CD4-positive, CD25-positive, alpha-beta regulatory T cell (primary cell): ENCODE measurements around the gene FBXL3. TPM values are rescaled to one million over a fixed set of nuclear protein-coding genes. Genes with fewer than 3 reads are reported as not detected.

ENCODE experiments used
- ATAC-seq, 2 donors: fragments of 150-1000 bp; cut with Tn5 transposase; one replicate each; pipeline ENCODE4 v1.10.0; 2021; ENCODE audit warnings: low read depth in 2 of 2, moderate number of reproducible peaks in 2 of 2, moderate library complexity in 1 of 2
- DNase-seq, 3 donors: peaks; one replicate each; pipeline versions ENCODE4 v3.0.0 to v3.0.0-alpha.2; 2012 to 2022; ENCODE audit warnings: mixed read lengths in 1 of 3
- H3K27ac ChIP-seq: one replicate; pipeline ENCODE4 v1.7.0; 2013; ENCODE audit warnings: mild to moderate bottlenecking, low read length; ENCODE audit not compliant: insufficient read depth, poor library complexity, severe bottlenecking
- H3K27me3 ChIP-seq: one replicate; pipeline ENCODE4 v1.7.0; 2013; ENCODE audit warnings: low read length; ENCODE audit not compliant: control insufficient read depth, insufficient read depth
- H3K36me3 ChIP-seq: one replicate; pipeline ENCODE4 v1.7.0; 2013; ENCODE audit warnings: mild to moderate bottlenecking, low read length, moderate library complexity; ENCODE audit not compliant: control insufficient read depth, insufficient read depth
- H3K4me1 ChIP-seq: 2 replicates; pipeline ENCODE4 v1.7.0; 2013; ENCODE audit warnings: mild to moderate bottlenecking, low read length; ENCODE audit not compliant: insufficient read depth, control insufficient read depth, poor library complexity, severe bottlenecking
- H3K4me3 ChIP-seq: one replicate; pipeline ENCODE4 v1.7.0; 2013; ENCODE audit warnings: low read depth, mild to moderate bottlenecking, low read length, moderate library complexity
- H3K9me3 ChIP-seq, 2 experiments: 1 replicate in 1 of 2; 2 replicates in 1 of 2; pipeline ENCODE4 v1.7.0; 2013; ENCODE audit warnings: low read length in 2 of 2, mild to moderate bottlenecking in 1 of 2, moderate library complexity in 1 of 2; ENCODE audit not compliant: control insufficient read depth in 2 of 2
- H3K27ac Mint-ChIP-seq, 3 donors: one replicate each; pipeline ENCODE4 v1.8.0; 2020 to 2022; ENCODE audit warnings: mild to moderate bottlenecking in 3 of 3, mixed read lengths in 3 of 3, moderate library complexity in 2 of 3
- H3K27me3 Mint-ChIP-seq: one replicate; pipeline ENCODE4 v1.8.0; 2022; ENCODE audit warnings: mild to moderate bottlenecking, mixed read lengths
- H3K36me3 Mint-ChIP-seq: one replicate; pipeline ENCODE4 v1.8.0; 2020; ENCODE audit warnings: mixed read lengths
- H3K4me1 Mint-ChIP-seq, 4 donors: one replicate each; pipeline ENCODE4 v1.8.0; 2020 to 2022; ENCODE audit warnings: mixed read lengths in 4 of 4, mild to moderate bottlenecking in 1 of 4
- H3K4me3 Mint-ChIP-seq, 4 donors: one replicate each; pipeline ENCODE4 v1.8.0; 2020 to 2022; ENCODE audit warnings: mild to moderate bottlenecking in 4 of 4, mixed read lengths in 4 of 4, moderate library complexity in 3 of 4
- H3K9me3 Mint-ChIP-seq, 7 donors: one replicate each; pipeline ENCODE4 v1.8.0; 2020 to 2022; ENCODE audit warnings: mixed read lengths in 7 of 7, mild to moderate bottlenecking in 3 of 7, moderate library complexity in 2 of 7
- polyA plus RNA-seq, 4 donors: library from polyadenylated mRNA; unstranded; fragments of 300-500 nt; fragmentation: Illumina TruSeq; gene quantifications; one replicate each; pipeline ENCODE4 v1.2.3, GENCODE V29; 2021
- total RNA-seq: library from RNA; stranded (reverse); gene quantifications from one replicate; pipeline ENCODE4 v1.2.3, GENCODE V29; 2022

FBXL3 gene, protein sequence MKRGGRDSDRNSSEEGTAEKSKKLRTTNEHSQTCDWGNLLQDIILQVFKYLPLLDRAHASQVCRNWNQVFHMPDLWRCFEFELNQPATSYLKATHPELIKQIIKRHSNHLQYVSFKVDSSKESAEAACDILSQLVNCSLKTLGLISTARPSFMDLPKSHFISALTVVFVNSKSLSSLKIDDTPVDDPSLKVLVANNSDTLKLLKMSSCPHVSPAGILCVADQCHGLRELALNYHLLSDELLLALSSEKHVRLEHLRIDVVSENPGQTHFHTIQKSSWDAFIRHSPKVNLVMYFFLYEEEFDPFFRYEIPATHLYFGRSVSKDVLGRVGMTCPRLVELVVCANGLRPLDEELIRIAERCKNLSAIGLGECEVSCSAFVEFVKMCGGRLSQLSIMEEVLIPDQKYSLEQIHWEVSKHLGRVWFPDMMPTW
- total RNA-seq (89.0 TPM), polyA plus RNA-seq (10 to 100 TPM; 36.7 to 63.3 (median 48.5) TPM)

DNA sequence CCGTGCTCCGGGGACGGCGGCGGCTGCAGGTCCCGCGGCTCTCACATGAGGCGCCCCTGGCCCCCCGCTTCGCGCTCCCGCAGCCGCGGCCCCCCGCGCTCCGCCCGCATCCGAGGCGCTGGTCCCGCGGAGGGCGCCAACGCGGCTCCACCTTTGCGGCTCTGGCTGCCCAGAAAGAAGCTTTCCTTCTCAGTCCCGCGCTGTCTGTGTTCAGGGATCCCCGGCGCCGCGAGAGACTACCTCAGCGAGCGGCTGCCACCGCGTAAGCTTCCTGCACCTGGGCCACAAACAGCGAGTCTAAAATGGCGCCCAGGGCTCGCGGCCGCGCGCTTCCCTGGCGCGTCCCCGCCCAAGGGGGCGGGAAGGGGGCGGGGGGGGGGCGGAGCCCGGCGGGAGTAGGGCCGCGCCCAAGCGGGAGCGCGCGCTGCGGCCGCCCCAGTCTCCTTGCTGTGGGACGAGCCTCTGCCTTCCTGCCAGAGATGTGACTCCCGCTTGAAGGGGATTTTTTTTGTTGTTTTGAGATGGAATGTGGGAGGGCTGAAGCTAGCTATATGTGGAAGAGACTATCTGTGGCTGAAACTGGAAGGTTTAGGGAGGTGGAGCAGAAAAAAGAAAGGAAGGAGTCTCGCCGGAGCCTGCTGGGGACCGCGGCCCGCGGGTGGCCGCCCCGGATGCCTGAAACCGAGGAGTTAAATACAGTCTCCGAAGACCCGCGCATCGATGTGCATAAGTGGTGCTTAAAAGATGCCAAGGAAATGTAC is at the start of gene FBXL3:
Gene FBXL3, minus strand, starts transcription at position 299 of the 761 bp plus-strand sequence. CDS start 5,299 bp downstream, outside the sequence.
- peak within 1 kb of the TSS; percentile 97 to 100 (median 98) for H3K4me3 Mint-ChIP-seq
- ATAC-seq, result peak; percentile 74 to 75
- Histone ChIP-seq H3K4me1 (peaks cover 47% of the 10 kb centered on the region), H3K27me3 (no peaks in the 10 kb centered on the region), H3K27ac (peak within 1 kb of the TSS; percentile 98), H3K36me3 (peaks cover 7% of the 10 kb centered on the region), H3K9me3 (no peaks in the 10 kb centered on the region), H3K4me3 (peak within 1 kb of the TSS; percentile 95)
- H3K4me1 Mint-ChIP-seq, result peaks cover 32 to 57% (median 42%) of the 10 kb centered on the region in 4 donors
- H3K36me3 Mint-ChIP-seq, result peaks cover 9% of the 10 kb centered on the region
- H3K27ac Mint-ChIP-seq, result peak within 1 kb of the TSS; percentile 96 to 100 (median 97)
- H3K27me3 Mint-ChIP-seq, result peaks cover 10% of the 10 kb centered on the region
- peak; percentile 80 to 90 (median 87) for DNase-seq
- H3K9me3 Mint-ChIP-seq, result no peaks in the 10 kb centered on the region

DNA sequence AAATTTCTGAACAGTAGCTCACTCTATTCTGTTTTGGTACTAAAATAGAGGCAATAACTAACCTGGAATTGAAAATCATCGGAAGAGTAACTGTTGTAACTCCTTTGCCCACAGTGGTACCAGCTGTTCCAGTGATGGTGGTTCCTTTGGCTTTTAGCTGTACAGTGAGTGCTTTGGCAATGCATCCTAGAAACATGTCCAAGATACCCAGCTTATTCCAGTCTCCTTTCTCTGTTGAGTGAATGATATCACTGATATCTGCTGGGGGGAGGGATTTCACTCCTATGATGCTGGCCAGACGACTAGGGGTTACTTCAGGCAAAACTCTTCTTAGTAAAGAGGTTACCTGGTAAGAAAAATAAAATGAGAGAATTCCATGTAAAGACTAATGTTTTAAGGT is 40.6 kb upstream of the FBXL3 start:
- ATAC-seq (no peak), DNase-seq (no peak)
- peaks cover 77% of the 10 kb centered on the region for H3K36me3 ChIP-seq
- no peaks in the 10 kb centered on the region for H3K27me3 Mint-ChIP-seq
- no peak overlapping the region for H3K4me3 Mint-ChIP-seq
- peaks cover 39% of the 10 kb centered on the region for H3K36me3 Mint-ChIP-seq
- H3K27ac ChIP-seq, result no peak overlapping the region
- no peaks in the 10 kb centered on the region for H3K9me3 ChIP-seq
- H3K4me3 ChIP-seq, result no peak overlapping the region
- no peaks in the 10 kb centered on the region for H3K4me1 ChIP-seq
- H3K4me1 Mint-ChIP-seq, result peaks cover 0 to 13% (median 2%) of the 10 kb centered on the region in 4 donors
- H3K9me3 Mint-ChIP-seq, result no peaks in the 10 kb centered on the region
- H3K27me3 ChIP-seq, result no peaks in the 10 kb centered on the region
- H3K27ac Mint-ChIP-seq, result peak overlapping the region in 1 of 3 donors; percentile 15

DNA sequence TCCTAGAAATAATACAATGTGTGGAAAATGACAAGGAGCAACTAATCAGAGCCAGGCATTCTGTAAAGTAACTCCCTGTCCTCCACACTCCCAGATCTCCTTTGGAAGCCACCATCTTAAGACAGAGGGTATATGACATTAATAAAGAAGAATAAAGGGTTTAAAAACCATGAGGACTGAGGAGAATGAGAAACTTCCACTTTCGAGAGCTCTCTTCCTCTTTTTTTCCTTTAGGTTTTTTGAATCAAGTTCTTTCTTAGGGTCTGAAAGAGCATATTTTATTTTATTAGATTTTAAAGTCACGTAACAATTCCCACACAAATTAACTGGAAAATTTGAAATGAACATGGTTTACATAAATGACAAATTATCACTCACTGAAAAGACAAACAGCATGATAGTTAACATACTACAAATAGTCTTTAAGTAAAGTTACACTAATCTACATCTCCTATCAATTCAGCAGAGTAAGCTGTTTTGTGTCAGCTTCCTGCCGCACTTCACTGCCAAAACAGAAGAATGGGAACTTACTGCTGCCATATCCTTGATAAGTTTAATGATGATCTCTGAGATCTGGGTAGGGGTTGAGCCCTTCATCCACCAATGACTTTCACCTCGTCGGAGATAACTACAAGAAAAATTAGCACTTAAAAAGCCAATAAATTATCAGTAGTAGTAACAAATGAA is 38.6 kb upstream of the FBXL3 start:
- H3K4me1 ChIP-seq, result no peaks in the 10 kb centered on the region
- H3K9me3 ChIP-seq, result no peaks in the 10 kb centered on the region
- Mint-ChIP-seq H3K4me3 (peak overlapping the region in 2 of 4 donors; percentile 5 to 28), H3K36me3 (peaks cover 49% of the 10 kb centered on the region), H3K4me1 (peaks cover 0 to 6% (median 3%) of the 10 kb centered on the region in 4 donors), H3K27me3 (no peaks in the 10 kb centered on the region), H3K9me3 (no peaks in the 10 kb centered on the region), H3K27ac (no peak overlapping the region)
- no peak overlapping the region for H3K4me3 ChIP-seq
- no peak for ATAC-seq
- no peak overlapping the region for H3K27ac ChIP-seq
- no peaks in the 10 kb centered on the region for H3K27me3 ChIP-seq
- H3K36me3 ChIP-seq, result peaks cover 90% of the 10 kb centered on the region
- DNase-seq, result no peak

DNA sequence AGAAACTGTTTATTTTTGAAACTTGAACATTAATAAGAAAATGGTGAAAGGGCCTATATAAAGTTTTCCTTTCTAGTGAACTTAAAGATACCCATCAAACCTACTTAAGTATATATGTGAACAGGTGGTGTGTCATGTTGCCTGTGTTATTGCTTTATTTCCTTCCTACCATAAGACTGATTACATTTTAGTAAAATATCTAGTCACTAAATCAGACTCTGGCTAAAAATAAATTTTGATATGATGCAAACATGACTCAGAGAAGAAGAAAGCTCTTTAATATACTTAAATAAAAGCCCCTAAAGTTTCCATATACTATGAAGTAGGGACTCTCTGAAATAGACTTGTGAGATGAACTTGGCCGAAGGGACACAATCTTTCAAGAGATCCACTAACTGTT is 35.1 kb upstream of the FBXL3 start:
- no peaks in the 10 kb centered on the region for H3K27me3 Mint-ChIP-seq
- no peak overlapping the region for H3K27ac Mint-ChIP-seq
- Histone ChIP-seq H3K36me3 (peaks cover 84% of the 10 kb centered on the region), H3K27ac (no peak overlapping the region), H3K9me3 (no peaks in the 10 kb centered on the region), H3K27me3 (no peaks in the 10 kb centered on the region), H3K4me1 (no peaks in the 10 kb centered on the region), H3K4me3 (no peak overlapping the region)
- peaks cover 47% of the 10 kb centered on the region for H3K36me3 Mint-ChIP-seq
- no peak overlapping the region for H3K4me3 Mint-ChIP-seq
- ATAC-seq, result no peak
- peaks cover 0 to 6% (median 0%) of the 10 kb centered on the region in 4 donors for H3K4me1 Mint-ChIP-seq
- no peak for DNase-seq
- no peaks in the 10 kb centered on the region for H3K9me3 Mint-ChIP-seq

DNA sequence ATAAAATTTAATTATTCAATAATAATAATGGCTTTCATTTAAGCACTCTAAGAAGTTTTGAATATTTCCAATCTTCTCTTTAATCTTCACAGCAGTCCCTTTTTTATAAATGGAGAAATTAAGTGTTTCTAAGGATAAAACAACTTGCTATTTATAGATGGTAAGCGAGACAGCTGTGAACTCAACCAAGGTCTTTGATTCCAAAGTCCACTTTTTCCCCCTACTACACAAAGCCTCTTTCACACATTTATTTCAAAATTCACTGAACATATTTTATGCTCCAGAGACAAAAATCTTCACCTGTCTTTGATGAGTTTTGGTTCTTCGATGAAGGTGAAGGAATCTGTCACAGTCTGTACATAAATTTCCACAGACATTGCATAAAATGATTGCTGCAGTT is 34.4 kb upstream of the FBXL3 start:
- Histone ChIP-seq H3K9me3 (no peaks in the 10 kb centered on the region), H3K4me1 (no peaks in the 10 kb centered on the region), H3K4me3 (no peak overlapping the region), H3K27ac (no peak overlapping the region), H3K36me3 (peaks cover 84% of the 10 kb centered on the region), H3K27me3 (no peaks in the 10 kb centered on the region)
- Mint-ChIP-seq H3K36me3 (peaks cover 54% of the 10 kb centered on the region), H3K9me3 (no peaks in the 10 kb centered on the region), H3K4me1 (peaks cover 0 to 6% (median 0%) of the 10 kb centered on the region in 4 donors), H3K27me3 (no peaks in the 10 kb centered on the region), H3K4me3 (no peak overlapping the region), H3K27ac (peak overlapping the region in 1 of 3 donors; percentile 94)
- ATAC-seq (no peak), DNase-seq (no peak)

DNA sequence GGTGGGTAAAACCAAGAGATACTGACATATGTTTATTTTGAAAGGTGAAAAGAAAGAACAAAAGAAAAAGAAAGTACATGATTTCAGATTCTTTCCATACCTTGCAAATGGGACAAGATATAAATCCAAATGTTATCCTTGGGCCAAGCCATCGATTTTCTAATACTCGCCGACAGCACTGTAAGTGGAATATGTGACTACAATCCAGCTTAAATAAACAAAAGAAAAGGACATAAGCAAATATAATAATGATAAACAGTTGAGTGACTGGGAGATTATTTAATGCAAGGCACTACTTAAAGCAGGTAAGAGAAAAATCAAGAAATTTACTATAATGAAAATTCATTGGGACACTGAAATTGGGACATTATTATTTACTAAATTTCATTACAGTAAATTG is 29.9 kb upstream of the FBXL3 start:
- peaks cover 80% of the 10 kb centered on the region for H3K36me3 ChIP-seq
- Mint-ChIP-seq H3K27me3 (no peaks in the 10 kb centered on the region), H3K9me3 (peaks cover 0 to 2% (median 0%) of the 10 kb centered on the region in 7 donors), H3K4me1 (no peaks in the 10 kb centered on the region), H3K4me3 (no peak overlapping the region), H3K36me3 (peaks cover 50% of the 10 kb centered on the region), H3K27ac (peak overlapping the region in 1 of 3 donors; percentile 11)
- ATAC-seq (no peak), DNase-seq (no peak)
- H3K4me3 ChIP-seq, result no peak overlapping the region
- no peaks in the 10 kb centered on the region for H3K27me3 ChIP-seq
- H3K9me3 ChIP-seq, result no peaks in the 10 kb centered on the region
- H3K4me1 ChIP-seq, result no peaks in the 10 kb centered on the region
- H3K27ac ChIP-seq, result no peak overlapping the region

DNA sequence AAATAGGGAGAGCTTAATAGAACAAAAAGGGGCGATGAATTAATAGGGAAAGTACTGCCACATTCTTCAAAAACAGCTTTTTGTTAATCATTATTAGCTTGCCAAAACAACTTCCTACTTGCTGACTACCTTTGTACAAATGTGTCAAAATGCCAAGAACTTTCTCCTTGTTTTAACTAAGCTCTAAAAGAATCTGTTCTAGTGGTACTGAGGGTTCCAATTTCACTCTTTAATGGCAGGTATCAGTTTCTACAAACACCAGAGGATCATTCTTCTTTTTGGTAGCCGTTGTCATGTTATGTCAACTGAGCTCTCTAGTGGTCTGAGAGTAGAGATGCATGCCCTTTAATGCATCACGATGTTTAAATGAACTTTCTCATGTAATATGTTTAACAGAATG is 29.4 kb upstream of the FBXL3 start:
- Histone ChIP-seq H3K27me3 (no peaks in the 10 kb centered on the region), H3K4me3 (no peak overlapping the region), H3K4me1 (no peaks in the 10 kb centered on the region), H3K27ac (no peak overlapping the region), H3K9me3 (no peaks in the 10 kb centered on the region), H3K36me3 (peaks cover 79% of the 10 kb centered on the region)
- DNase-seq (no peak), ATAC-seq (no peak)
- Mint-ChIP-seq H3K27me3 (no peaks in the 10 kb centered on the region), H3K4me1 (no peaks in the 10 kb centered on the region), H3K9me3 (peaks cover 0 to 2% (median 0%) of the 10 kb centered on the region in 7 donors), H3K27ac (peak overlapping the region in 1 of 3 donors; percentile 11), H3K36me3 (peaks cover 48% of the 10 kb centered on the region), H3K4me3 (no peak overlapping the region)
